HL-60/S4 (cell line): Measurements from ENCODE around the gene FGD5.
"Not testable (repeated sequence)": the region's sequence is repeated elsewhere in the genome, so short reads cannot be mapped to it uniquely, and the experiment has no call there.

Experiments used
- in situ Hi-C: fragments of 300-500 bp; cut with MboI; formaldehyde crosslinking; loops from 2 replicates; pipeline ENCODE4 v1.14.3; 2022; ENCODE audit warnings: low sequenced_read_pairs

Gene FGD5

GRCh38 chr3:14803981-14804834, 14.6 kb upstream of the FGD5 start:
- in situ Hi-C loops, result no loop called here

DNA sequence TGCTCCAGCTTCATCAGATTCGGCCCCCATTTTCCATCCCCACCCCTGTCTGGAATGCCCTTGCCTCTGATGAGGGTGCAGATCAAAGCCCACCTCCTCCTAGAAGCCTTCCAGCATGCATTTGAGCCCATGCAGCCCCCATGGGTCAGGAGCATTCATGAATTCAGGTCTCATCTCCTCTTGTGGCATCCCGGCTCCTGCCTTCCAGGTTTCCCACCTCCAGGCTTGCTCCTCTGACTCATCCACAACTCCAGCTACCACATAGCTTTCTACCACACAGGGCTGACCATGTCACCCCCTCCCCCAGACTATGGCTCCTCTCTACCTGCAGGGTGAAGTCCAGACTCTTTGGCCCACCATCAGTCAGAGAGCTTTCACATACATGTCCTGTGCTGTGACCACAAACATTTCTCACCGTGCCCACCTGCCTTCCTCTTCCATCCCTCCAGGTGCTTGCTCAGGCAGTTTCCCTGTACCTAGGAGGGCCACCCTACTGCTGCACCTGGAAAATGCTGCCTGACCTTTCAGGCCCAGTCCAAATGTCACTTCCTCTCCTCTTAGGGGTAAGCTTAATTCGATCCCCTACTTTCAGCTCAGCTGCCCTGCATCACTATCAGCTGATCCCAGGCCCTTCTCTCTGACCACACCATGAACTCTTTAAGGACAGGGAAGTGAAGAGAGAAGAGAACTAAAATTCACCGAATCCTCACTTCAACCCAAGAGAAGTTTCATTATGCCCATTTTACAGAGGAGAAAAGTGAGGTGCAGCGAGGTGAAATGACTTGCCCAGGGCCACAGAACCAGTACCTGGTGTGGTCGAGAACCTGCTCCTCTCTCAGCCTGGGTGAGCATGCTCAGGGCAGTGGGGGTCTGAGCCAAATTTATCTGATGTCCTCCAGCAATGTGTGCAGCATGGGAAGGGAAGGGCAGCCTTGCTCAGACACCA, 13.7 kb upstream of the FGD5 start:
- in situ Hi-C loops, result no loop called here

DNA sequence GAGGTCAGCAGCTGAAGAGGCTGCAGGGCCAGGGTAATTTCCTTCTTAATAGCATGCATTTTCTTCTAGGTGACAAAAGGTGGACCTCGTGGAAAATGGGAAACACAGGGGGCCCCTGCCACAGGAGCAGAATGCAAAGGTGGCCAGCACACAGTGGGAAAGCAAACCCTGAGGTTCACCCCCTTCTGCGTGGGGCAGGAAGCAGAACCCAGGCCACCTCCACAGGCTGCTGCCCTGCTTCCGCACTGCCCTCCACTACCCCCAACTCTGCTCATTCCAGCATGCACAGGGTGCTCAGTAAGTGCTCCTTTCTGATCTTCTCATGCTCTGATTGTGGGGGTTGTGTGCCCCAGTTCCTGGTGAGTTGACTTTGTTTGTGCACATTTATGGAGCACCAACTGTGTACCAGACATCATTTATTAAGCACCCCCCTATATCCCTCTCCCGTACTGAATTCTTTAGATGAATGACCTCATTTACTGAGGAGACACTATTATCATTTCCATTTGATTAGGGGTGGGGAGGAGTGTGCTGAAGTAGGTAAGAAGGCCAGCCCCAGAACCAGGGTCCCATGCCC, 12.7 kb upstream of the FGD5 start:
- in situ Hi-C loops, result no loop called here

DNA sequence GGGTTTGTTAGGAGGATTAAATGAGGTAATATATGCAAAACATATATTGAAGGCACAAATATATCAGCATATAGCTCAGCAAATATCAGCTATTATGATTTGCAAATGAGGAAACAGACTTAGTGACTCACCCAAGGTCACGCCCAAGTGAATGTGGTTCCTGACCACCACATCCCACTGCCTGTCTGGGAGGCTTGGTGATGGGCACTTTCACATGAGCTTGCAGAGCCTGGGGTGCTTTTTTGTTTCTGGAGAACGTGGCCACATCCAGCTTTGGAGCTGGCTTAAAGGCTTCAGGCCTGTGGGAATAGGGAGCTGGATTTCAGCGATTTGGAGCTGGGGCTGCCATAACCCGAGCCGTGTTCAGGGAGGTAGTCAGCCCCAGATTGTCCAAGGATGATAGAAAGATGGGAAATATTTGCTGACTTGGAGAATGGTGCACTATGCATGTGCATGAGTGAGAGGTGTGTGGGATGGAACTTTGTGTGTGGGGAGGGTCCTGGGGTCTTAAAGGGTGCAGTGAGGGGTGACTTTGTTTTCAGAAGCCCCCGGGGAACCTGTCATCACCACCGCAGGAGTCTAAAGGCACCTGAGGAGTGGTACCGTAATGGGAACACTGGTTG, 12.0 kb upstream of the FGD5 start:
- in situ Hi-C loops, result no loop called here

DNA sequence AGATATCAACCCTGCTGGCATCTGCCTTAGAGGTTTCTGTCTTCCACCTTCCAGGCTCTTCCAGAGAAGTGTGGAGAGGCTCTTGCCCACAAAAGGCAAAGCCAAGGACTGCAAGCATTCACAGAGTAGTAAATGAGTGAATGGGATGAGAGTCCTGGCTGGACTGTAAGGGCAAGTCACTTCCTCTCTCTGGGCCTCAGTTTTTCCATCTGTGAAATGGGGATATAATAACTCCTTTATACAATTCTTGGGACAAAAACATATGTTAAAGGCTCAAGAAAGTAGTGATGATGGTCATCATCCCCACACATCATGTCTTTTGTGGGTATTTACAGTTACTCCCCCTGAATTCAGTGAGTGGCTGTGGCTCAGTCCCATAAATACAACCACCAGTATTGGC, 10.7 kb upstream of the FGD5 start:
- in situ Hi-C loops, result no loop called here

GRCh38 chr3:14808502-14809266, 10.1 kb upstream of the FGD5 start:
- in situ Hi-C loops, result no loop called here

DNA sequence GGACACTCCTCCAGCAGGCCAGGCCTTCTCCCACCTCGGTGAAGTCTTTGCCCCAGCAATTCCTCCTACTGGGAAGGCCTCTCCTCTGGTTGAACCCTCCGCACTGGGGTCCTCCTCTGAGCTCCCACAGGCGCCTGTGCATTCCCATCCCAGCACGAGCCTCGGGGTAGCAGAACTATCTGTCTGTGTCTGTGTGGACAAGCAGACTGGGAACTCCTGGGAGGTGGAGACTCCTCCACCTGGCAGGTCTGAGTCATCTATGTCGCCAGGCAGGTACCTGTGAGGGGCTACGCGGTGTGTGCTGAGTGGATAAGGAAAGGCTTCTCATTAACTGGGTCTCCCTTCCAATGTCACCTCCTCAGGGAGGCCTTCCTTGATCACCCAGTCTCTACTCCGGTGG, 9.2 kb upstream of the FGD5 start:
- in situ Hi-C loops, result not testable (repeated sequence)

DNA sequence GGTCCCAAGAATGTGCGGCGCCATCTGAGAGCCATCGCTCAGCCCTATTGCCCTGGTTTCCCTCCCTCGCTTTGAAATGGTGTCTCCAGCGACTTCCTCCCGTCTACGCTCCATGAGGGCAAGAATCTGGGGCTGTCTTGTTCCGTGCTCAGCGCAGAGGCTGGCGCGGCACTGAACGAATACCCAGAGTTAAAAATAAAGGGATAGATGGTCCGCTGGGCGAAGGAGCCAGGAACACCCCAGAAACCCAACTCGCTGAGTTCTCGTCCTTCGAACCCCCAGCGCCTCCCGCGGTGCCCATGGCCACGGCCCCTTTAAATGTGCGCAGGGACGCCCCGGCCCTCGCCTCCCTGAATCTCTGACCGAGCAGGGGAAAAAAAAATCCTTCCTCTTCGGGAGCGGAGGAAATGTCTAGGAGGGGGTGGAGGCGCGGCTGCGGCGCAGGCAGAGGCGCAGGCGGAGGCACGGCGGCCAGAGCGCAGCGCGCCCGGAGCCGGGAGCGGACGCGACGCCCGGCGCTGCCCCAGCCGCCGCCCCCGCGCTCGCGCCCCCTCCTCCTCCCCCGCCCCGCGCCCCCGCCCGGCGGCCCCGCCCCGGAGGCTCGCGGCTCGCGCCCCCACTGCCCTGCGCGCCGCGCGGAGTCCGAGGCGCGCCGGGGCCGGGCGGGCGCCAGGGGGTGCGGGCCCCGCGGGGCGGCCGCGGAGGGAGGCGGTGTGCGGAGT, 8.5 kb upstream of the FGD5 start:
- in situ Hi-C loops, result no loop called here

DNA sequence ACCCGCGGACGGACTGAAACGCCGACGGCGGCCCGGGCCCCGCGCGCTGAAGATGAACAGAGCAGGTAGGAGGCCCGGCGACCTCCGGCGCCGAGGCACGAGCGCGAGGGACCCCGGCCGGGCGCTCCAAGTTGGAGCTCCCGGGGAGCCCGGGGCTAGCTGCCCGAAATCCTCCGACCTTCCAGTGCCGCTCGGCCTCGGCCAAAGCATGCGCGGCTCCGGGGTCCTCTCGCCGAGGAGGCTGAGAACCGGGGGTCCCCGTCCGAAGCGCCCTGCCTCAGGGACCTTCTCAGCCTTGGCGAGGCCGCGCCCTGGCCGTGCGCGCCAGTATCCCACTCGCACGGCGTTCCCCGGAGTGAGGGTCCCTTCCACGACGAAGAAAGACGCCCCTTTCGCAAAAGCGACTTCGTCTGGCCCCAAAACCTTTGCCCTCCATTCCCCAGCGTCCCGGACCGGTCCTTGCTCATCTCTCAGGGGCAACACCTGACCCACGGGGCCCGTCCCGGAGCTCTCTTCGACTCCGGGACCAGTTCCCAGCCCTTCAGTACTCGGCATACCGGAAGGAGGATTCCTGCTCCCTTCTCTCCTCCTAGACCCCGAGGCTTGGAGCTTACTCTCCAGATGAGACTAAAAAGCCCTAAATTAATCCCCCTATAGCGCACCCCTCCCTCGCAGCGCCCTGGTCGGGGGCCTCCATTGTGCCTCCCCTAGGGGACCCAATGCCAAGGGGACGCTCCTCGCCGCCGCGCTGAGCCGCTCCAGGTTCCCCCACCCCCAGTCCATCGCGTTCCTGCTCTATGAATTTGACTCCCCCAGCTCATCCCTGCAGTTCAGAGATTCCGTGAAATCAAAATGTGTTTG, 7.7 kb upstream of the FGD5 start:
- in situ Hi-C loops, result no loop called here

- in situ Hi-C loops, result no loop called here
Measured at GRCh38 chr3:14811684-14812083, 7.1 kb upstream of the FGD5 start.

DNA sequence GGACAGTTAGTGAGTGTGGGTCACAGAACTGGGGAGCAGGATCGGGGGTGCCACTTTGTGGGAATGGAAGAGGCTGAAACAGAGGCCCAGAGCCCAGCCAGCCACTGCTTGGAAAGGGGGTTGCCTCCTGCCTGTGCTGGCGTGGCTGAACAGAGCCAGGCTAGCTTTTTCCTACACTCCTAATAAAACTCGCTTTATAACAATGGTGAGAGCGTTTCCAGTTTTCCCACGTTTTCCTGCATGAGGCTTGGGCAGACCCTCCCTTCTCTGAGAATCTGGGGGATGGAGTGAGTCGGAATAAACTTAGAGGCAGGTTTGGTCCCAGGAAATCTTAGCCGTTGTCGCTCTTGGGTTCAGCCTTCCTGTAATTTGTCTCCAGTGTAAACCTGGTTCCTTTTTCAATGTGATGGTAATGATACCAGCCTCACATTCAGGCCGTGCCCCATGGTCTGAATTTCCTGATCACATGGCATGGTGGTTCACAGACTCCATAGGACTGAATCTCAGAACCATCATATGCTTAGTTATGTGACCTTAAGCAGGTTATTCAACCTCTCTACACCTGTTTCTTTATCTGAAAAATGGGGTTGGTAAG, 6.5 kb upstream of the FGD5 start:
- in situ Hi-C loops, result no loop called here

- in situ Hi-C loops, result no loop called here
Measured at GRCh38 chr3:14814411-14814871, 4.3 kb upstream of the FGD5 start.

GRCh38 chr3:14816359-14816758, 2.4 kb upstream of the FGD5 start:
- in situ Hi-C loops, result no loop called here

DNA sequence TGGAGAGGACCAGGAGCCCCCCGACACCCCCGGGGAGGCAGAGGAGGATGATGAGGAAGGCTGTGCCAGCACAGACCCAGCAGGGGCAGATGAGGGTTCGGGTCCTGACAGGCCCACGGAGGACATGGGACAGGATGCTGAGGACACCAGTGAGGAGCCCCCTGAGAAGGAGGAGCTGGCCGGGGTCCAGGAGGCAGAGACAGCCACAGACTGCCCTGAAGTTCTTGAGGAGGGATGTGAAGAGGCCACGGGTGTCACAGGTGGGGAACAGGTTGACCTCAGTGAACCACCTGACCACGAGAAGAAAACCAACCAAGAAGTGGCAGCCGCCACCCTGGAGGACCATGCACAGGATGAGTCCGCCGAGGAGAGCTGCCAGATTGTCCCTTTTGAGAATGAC, 909 bp downstream of the FGD5 start:
- in situ Hi-C loops, result no loop called here

DNA sequence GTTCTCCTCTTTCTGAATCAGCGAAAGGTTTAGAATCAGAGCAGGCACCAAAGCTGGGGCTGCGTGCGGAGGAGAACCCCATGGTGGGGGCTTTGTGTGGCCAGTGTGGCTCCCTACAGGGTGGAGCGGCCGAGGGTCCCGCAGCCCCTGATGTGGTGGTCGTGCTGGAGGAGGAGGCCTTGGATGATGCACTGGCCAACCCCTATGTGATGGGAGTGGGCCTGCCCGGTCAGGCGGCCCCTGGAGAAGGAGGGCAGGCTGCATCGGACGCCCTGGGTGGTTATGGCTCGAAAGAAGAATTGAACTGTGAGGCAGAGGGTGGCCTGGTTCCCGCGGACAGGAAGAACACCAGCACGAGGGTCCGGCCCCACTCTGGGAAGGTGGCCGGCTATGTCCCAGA, 1.4 kb downstream of the FGD5 start:
- in situ Hi-C loops, result no loop called here

DNA sequence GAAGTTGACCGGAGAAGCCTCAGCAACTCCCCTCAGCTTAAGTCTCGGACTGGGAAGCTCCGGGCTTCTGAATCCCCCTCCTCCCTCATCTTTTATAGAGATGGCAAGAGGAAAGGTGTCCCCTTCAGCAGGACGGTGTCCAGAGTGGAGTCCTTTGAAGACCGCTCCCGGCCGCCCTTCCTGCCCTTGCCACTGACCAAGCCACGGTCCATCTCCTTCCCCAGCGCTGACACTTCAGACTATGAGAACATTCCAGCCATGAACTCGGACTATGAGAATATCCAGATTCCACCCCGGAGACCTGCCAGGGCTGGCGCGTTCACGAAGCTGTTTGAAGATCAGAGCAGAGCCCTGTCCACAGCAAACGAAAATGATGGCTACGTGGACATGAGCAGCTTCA, 2.4 kb downstream of the FGD5 start:
- in situ Hi-C loops, result no loop called here

DNA sequence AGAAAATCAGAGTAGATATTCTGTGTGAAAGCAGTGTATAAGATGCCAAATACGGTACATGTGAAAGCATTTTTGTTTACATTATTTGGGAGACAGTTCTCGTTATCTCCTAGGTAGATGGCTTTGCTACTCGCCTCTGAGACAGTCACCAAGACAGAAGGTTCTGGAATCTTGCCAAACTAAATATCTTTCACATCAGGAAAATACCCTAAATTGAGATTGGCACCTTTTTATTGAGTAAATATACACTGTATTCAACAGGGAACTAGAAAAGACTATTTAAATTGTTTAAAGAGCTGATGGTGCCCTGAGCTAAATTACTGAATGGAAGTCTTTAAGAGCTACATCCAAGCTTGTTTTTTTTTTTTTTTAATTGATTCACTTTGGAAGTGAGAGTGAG, 3.4 kb downstream of the FGD5 start:
- in situ Hi-C loops, result no loop called here

DNA sequence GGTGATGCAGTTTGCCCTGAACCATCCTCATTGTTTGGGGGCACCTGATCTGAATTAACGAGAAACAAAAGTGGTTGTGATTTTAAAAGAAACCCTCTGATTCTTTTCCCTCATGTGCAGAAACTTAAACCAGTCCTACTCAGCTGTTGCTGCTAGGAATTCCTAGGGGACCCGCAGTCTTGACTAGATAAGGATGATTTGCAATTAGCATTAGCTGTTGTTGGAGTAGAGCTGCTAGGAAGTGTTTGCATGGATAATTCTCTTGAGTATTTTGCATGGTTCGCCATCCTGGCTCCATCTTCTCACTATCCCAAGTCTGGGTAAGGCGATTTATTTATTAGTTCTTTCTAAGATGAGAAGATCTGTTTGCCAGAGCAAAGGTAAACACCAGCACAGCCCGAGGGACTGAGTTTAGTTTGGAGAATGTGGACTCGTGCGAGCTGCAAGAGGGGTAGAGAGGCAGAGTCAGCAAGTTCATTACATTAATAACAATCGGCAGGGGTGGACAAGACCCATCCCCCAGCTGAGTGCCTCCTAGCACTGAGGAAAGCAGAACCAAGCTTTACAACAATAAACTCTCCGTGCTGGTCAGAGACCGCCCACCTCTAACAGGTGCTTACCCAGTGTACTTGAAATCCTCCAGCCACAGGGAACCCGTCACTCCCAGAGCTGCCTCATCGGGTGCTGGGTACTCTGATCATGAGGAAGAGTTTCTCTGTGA, 4.1 kb downstream of the FGD5 start:
- in situ Hi-C loops, result no loop called here
